Heart right ventricle (tissue), 16 donors: ENCODE results near the gene FERMT1. TPM values are rescaled to one million over a fixed set of nuclear protein-coding genes. Genes with fewer than 3 reads are reported as not detected.

Experiments used
- ATAC-seq, 8 donors: fragments of 200-7000 bp; cut with Tn5 transposase; one replicate each; pipeline ENCODE4 v1.9.1; 2020; ENCODE audit warnings: mild to moderate bottlenecking in 8 of 8, moderate library complexity in 8 of 8, moderate number of reproducible peaks in 1 of 8
- DNase-seq, 2 donors: peaks; one replicate each; pipeline ENCODE4 v3.0.0-alpha.2; 2020
- H3K27ac ChIP-seq, 10 donors: fragments of 200-600 bp; sonication (generic) in 2 of 10; one replicate each; pipeline versions ENCODE4 v1.5.0 to v1.8.0; 2020 to 2022; ENCODE audit warnings: mild to moderate bottlenecking in 3 of 10
- H3K27me3 ChIP-seq, 7 donors: fragments of 200-600 bp; one replicate each; pipeline ENCODE4 v1.8.0; 2021 to 2022; ENCODE audit warnings: mild to moderate bottlenecking in 2 of 7
- H3K36me3 ChIP-seq, 9 donors: fragments of 200-600 bp; sonication (generic) in 1 of 9; one replicate each; pipeline versions ENCODE4 v1.5.0 to v1.8.0; 2020 to 2022; ENCODE audit warnings: mild to moderate bottlenecking in 2 of 9
- H3K4me1 ChIP-seq, 9 donors: fragments of 200-600 bp; sonication (generic) in 1 of 9; one replicate each; pipeline versions ENCODE4 v1.5.0 to v1.8.0; 2020 to 2022; ENCODE audit warnings: mild to moderate bottlenecking in 4 of 9
- H3K4me3 ChIP-seq, 10 donors: fragments of 200-600 bp; sonication (generic) in 2 of 10; one replicate each; pipeline versions ENCODE4 v1.5.0 to v1.8.0; 2020 to 2022; ENCODE audit warnings: mild to moderate bottlenecking in 7 of 10, moderate library complexity in 2 of 10
- H3K9me3 ChIP-seq, 11 donors: fragments of 200-600 bp in 10 of 11; sonication (generic) in 2 of 11; one replicate each; pipeline versions ENCODE4 v1.5.0 to v1.8.0; 2013 to 2022; ENCODE audit warnings: mild to moderate bottlenecking in 2 of 11, control low read depth in 1 of 11, moderate library complexity in 1 of 11
- WGBS, 2 donors: extraction: QIAGEN DNeasy Blood & Tissue Kit; methylation state at CpG; one replicate each; pipeline ENCODE4 v1.1.7; 2013; ENCODE audit warnings: inconsistent platforms in 1 of 2; 5-methylcytosine and 5-hydroxymethylcytosine counted together
- intact Hi-C, 10 donors: fragments of 100-400 bp; cut with DNase I; formaldehyde crosslinking; loops; one replicate each; pipeline versions ENCODE4 v1.11.1 to v1.14.2; 2022
- polyA plus RNA-seq, 2 donors: library from polyadenylated mRNA; stranded (reverse); fragments of 200-250 nt; gene quantifications; one replicate each; pipeline ENCODE4 v1.2.3, GENCODE V29; 2013
- total RNA-seq, 10 donors: library from RNA; stranded (reverse); fragmentation: NEBNext Ultra II Directional in 3 of 10; extraction: Animal tissue kit (Norgen Biotek cat#: 25700) in 3 of 10; gene quantifications; one replicate each; pipeline versions ENCODE4 v1.2.1 to v1.2.4, GENCODE V29; 2021 to 2023
- TF ChIP-seq, protein P1 (sequence below), 9 donors: fragments of 200-600 bp; sonication (generic) in 2 of 9; IDR thresholded peaks; one replicate each; pipeline versions ENCODE4 v1.5.0 to v1.8.0; 2021 to 2022; ENCODE audit warnings: antibody characterized with exemption in 9 of 9, mild to moderate bottlenecking in 5 of 9, moderate library complexity in 1 of 9
- donor health status: Arrhythmogenic right ventricular cardiomyopathy.
- donor health status: ischemic (EF 13 %, LVEDD 7.1; RV severe dilation, severe dysfunction).
- donor health status: healthy with polysubstance abuse.
- donor health status: DM: no; HTN: yes; CAD: no.
- donor health status: DM: no; HTN: no; CAD: no.
- donor health status: ischemic (EF 25% LVEDD 6.9; RV normal size, moderate dysfunction).
- donor health status: ischemic (EF 25% LVEDD 5.7; RV mildly dilated, moderate dysfunction).
- donor health status: healthy.
- donor health status: DM: yes; HTN: yes; CAD: no.
- donor health status: Ischemic cardiomyopathy.
- donor health status: ischemic (EF 35%, LVEDD 5.7; RV mildly dilated, moderate dysfunction).
- donor health status: nonischemic (EF 11% LVEDD 7.7; RV severe dilation, severe dysfunction).
- donor health status: DM: yes; HTN: yes; CAD: no.
- donor health status: PGD.
- donor health status: ischemic (EF 29% LVEDD 5.4; RV normal size, mild dysfunction).
- donor health status: nonischemic (EF 23%, LVEDD 6.1; RV moderate dilation, normal function).

The FERMT1 gene
- total and polyA plus RNA-seq, 12 donors, result 0.03 to 2.2 (median 1.3) TPM

DNA sequence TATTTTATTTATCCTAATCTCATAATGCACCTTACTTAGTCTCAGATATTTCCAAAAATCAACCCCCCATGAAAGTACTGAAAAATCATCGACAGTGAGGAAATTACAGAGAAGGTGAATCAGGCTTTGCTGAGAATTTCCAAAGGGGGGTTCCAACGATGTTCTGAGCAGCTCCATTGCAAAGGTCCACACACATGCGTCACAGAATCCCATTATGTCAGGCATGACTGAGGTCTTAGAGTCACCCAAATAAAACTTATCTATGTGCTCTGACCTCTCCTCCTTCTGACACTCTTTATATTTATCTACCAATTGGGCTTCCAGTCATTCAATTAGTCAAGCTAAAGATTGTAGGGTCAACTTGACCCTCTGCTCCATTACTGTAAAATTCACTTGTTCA, 56.2 kb downstream of the FERMT1 start:
- Histone ChIP-seq H3K27me3 (no peaks in the 10 kb centered on the region), H3K9me3 (no peaks in the 10 kb centered on the region), H3K27ac (no peak overlapping the region), H3K4me1 (no peaks in the 10 kb centered on the region), H3K4me3 (no peak overlapping the region), H3K36me3 (no peaks in the 10 kb centered on the region)
- ATAC-seq (no peak), DNase-seq (no peak)
- TF ChIP-seq, protein P1, sequence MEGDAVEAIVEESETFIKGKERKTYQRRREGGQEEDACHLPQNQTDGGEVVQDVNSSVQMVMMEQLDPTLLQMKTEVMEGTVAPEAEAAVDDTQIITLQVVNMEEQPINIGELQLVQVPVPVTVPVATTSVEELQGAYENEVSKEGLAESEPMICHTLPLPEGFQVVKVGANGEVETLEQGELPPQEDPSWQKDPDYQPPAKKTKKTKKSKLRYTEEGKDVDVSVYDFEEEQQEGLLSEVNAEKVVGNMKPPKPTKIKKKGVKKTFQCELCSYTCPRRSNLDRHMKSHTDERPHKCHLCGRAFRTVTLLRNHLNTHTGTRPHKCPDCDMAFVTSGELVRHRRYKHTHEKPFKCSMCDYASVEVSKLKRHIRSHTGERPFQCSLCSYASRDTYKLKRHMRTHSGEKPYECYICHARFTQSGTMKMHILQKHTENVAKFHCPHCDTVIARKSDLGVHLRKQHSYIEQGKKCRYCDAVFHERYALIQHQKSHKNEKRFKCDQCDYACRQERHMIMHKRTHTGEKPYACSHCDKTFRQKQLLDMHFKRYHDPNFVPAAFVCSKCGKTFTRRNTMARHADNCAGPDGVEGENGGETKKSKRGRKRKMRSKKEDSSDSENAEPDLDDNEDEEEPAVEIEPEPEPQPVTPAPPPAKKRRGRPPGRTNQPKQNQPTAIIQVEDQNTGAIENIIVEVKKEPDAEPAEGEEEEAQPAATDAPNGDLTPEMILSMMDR (IDR thresholded peaks at IDR 0.05), result no peak
- intact Hi-C loops, result no loop called here
- WGBS, 2 donors, result 76 to 83% methylated on average over 3 of the region's 3 CpGs

DNA sequence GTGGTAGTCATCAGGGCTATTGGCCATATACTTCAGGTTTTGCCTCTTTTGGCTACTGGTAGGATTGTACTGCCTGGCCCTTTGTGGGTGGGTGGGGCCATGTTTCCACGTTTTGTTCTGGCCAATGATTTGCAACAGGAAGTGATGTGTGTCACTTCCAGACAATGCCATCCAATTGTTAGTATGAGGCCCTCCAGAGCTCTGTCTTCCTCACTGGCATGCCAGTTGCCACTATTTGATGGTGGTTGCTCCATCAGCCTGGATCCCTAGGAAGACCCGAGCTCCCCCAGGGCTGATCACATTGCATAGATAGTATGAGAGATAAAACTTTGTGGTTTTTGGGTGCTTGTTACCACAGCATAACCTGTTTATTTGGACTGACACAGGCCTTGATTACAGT, 61.3 kb downstream of the FERMT1 start:
- Histone ChIP-seq H3K36me3 (no peaks in the 10 kb centered on the region), H3K9me3 (no peaks in the 10 kb centered on the region), H3K4me3 (no peak overlapping the region), H3K27ac (no peak overlapping the region), H3K27me3 (peaks cover 0 to 18% (median 3%) of the 10 kb centered on the region in 7 donors), H3K4me1 (no peaks in the 10 kb centered on the region)
- intact Hi-C loops, result no loop called here
- TF ChIP-seq, protein P1 (IDR thresholded peaks at IDR 0.05), result no peak
- ATAC-seq (no peak), DNase-seq (no peak)
- WGBS, 2 donors, result 63 to 65% methylated on average over 2 of the region's 2 CpGs

DNA sequence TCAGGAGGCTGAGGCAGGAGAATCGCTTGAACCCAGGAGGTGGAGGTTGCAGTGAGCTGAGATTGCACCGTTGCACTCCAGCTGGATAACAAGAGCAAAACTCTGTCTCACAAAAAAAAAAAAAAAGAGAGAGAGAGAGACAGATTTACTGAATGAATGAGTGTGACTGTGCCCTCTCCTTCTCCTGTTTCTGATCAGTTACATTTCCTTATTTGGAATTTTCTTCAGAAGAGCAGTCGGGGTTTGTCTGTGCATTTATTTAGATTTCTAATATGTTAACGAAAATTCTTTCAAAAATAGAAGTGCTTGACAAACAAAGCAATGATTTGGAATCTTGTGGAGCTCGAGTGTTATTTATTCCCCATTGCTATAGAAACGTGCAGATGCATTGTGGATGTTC, 62.6 kb downstream of the FERMT1 start:
- Histone ChIP-seq H3K4me3 (no peak overlapping the region), H3K9me3 (no peaks in the 10 kb centered on the region), H3K27ac (no peak overlapping the region), H3K27me3 (peaks cover 0 to 18% (median 3%) of the 10 kb centered on the region in 7 donors), H3K36me3 (no peaks in the 10 kb centered on the region), H3K4me1 (no peaks in the 10 kb centered on the region)
- ATAC-seq, result no peak
- intact Hi-C loops, result no loop called here
- TF ChIP-seq, protein P1 (IDR thresholded peaks at IDR 0.05), result no peak
- WGBS, 2 donors, result 67 to 78% methylated on average over 6 of the region's 6 CpGs
- DNase-seq, result no peak

DNA sequence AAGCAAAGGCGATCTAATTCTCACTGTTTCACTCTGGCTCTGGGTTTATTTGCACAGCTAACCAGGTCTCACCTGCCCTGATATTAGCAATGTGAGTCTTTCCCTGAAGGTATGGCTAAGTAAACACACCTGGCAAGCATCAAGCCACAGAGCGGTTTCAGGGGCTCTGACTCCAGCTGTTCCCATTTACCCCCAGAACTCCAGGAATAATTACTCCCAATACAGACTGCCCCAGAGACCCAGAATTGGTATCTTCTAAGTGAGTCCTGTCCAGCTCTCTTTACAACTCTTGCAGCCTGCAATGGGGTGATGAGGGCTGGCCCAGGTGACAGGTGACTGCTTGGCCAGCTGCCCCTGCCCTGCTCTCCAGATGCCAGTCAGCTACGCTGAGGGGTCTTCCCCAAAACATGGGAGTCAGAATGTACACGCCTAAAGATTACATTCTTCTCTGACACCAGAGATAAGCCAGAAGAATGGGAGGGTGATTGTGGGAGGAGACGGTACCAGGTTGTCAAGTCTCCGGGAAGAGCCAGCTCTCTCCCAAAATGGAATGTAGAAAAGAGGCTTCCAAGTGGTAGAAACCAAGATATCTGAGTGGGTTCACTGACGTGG, 64.0 kb downstream of the FERMT1 start:
- intact Hi-C loops, result no loop called here
- H3K36me3 ChIP-seq, result no peaks in the 10 kb centered on the region
- ATAC-seq, result peak in 1 of 8 donors; percentile 30

More for the DNA sequence above, 64.0 kb downstream of the FERMT1 start:
- H3K4me3 ChIP-seq, result no peak overlapping the region
- no peak overlapping the region for H3K27ac ChIP-seq
- WGBS, 2 donors, result 34 to 37% methylated on average over 7 of the region's 7 CpGs
- TF ChIP-seq, protein P1 (IDR thresholded peaks at IDR 0.05), result no peak
- H3K4me1 ChIP-seq, result peaks cover 0 to 9% (median 6%) of the 10 kb centered on the region in 9 donors
- peaks cover 0 to 23% (median 3%) of the 10 kb centered on the region in 7 donors for H3K27me3 ChIP-seq
- no peak for DNase-seq
- no peaks in the 10 kb centered on the region for H3K9me3 ChIP-seq
